Trophoblast cell (in vitro differentiated cells and primary cell): Measurements from ENCODE around the gene LALBA.

Experiments
- DNase-seq, 2 donors: peaks; one replicate each; pipeline ENCODE4 v3.0.0-alpha.2; 2016
- H2AFZ ChIP-seq: 2 replicates; pipeline ENCODE4 v1.6.1; 2013; ENCODE audit warnings: low read length, moderate library complexity, mild to moderate bottlenecking; ENCODE audit not compliant: insufficient read depth, poor library complexity
- H2AK5ac ChIP-seq: 2 replicates; pipeline ENCODE4 v1.6.1; 2013; ENCODE audit warnings: mild to moderate bottlenecking, low read length
- H2BK120ac ChIP-seq: 2 replicates; pipeline ENCODE4 v1.6.1; 2013; ENCODE audit warnings: low read length, mild to moderate bottlenecking, moderate library complexity; ENCODE audit not compliant: insufficient read depth, poor library complexity
- H2BK12ac ChIP-seq: 2 replicates; pipeline ENCODE4 v1.6.1; 2013; ENCODE audit warnings: mild to moderate bottlenecking, low read length, moderate library complexity
- H2BK5ac ChIP-seq: 2 replicates; pipeline ENCODE4 v1.6.1; 2013; ENCODE audit warnings: low read length, low read depth, moderate library complexity, mild to moderate bottlenecking; ENCODE audit not compliant: poor library complexity
- H3K14ac ChIP-seq: 2 replicates; pipeline ENCODE4 v1.6.1; 2013; ENCODE audit warnings: mild to moderate bottlenecking, low read length
- H3K18ac ChIP-seq: 2 replicates; pipeline ENCODE4 v1.6.1; 2013; ENCODE audit warnings: mild to moderate bottlenecking, low read length
- H3K23ac ChIP-seq: 2 replicates; pipeline ENCODE4 v1.6.1; 2013; ENCODE audit warnings: low read length
- H3K27ac ChIP-seq: 2 replicates; pipeline ENCODE4 v1.5.1; 2013; ENCODE audit warnings: low read depth, mild to moderate bottlenecking, inconsistent platforms, low read length, moderate library complexity
- H3K27me3 ChIP-seq: 2 replicates; pipeline ENCODE4 v1.6.1; 2013; ENCODE audit warnings: inconsistent platforms, mild to moderate bottlenecking, low read length, moderate library complexity; ENCODE audit not compliant: insufficient read depth
- H3K36me3 ChIP-seq, 2 experiments: 1 replicate in 1 of 2; 2 replicates in 1 of 2; pipeline ENCODE4 v1.6.1; 2013; ENCODE audit warnings: low read length in 2 of 2, mild to moderate bottlenecking in 2 of 2, moderate library complexity in 1 of 2; ENCODE audit not compliant: insufficient read depth in 2 of 2, control insufficient read depth in 1 of 2
- H3K4ac ChIP-seq: 2 replicates; pipeline ENCODE4 v1.6.1; 2013; ENCODE audit warnings: low read depth, mild to moderate bottlenecking, low read length, moderate library complexity
- H3K4me1 ChIP-seq, 2 experiments: 1 replicate in 1 of 2; 2 replicates in 1 of 2; pipeline ENCODE4 v1.6.1; 2013; ENCODE audit warnings: low read length in 2 of 2, mild to moderate bottlenecking in 2 of 2, moderate library complexity in 1 of 2; ENCODE audit not compliant: insufficient read depth in 2 of 2, control insufficient read depth in 1 of 2
- H3K4me2 ChIP-seq: 2 replicates; pipeline ENCODE4 v1.6.1; 2013; ENCODE audit warnings: inconsistent platforms, mild to moderate bottlenecking, low read length, moderate library complexity
- H3K4me3 ChIP-seq: 2 replicates; pipeline ENCODE4 v1.5.1; 2013; ENCODE audit warnings: mild to moderate bottlenecking, low read depth, low read length, inconsistent platforms
- H3K79me1 ChIP-seq: one replicate; pipeline ENCODE4 v1.6.1; 2013; ENCODE audit warnings: low read length
- H3K79me2 ChIP-seq: 2 replicates; pipeline ENCODE4 v1.6.1; 2013; ENCODE audit warnings: low read length, mild to moderate bottlenecking; ENCODE audit not compliant: control insufficient read depth, insufficient read depth, poor library complexity
- H3K9ac ChIP-seq: 2 replicates; pipeline ENCODE4 v1.6.1; 2013; ENCODE audit warnings: mild to moderate bottlenecking, low read length
- H3K9me3 ChIP-seq: 2 replicates; pipeline ENCODE4 v1.6.1; 2013; ENCODE audit warnings: low read depth, mild to moderate bottlenecking, control low read depth, inconsistent platforms, low read length; ENCODE audit not compliant: insufficient read depth
- H4K12ac ChIP-seq: 2 replicates; pipeline ENCODE4 v1.6.1; 2013; ENCODE audit warnings: low read depth, mild to moderate bottlenecking, low read length, moderate library complexity
- H4K8ac ChIP-seq: 2 replicates; pipeline ENCODE4 v1.6.1; 2013; ENCODE audit warnings: low read depth, mild to moderate bottlenecking, low read length, moderate library complexity
- H4K91ac ChIP-seq: one replicate; pipeline ENCODE4 v1.6.1; 2013; ENCODE audit warnings: low read depth, mild to moderate bottlenecking, low read length, moderate library complexity
- WGBS: extraction: QIAGEN DNeasy Blood & Tissue Kit; methylation state at CpG from one replicate; pipeline ENCODE4 v1.1.7; 2013; ENCODE audit warnings: missing lambda C conversion rate; ENCODE audit not compliant: insufficient read length, insufficient coverage; ENCODE audit errors: extremely low coverage; 5-methylcytosine and 5-hydroxymethylcytosine counted together

The LALBA gene

DNA sequence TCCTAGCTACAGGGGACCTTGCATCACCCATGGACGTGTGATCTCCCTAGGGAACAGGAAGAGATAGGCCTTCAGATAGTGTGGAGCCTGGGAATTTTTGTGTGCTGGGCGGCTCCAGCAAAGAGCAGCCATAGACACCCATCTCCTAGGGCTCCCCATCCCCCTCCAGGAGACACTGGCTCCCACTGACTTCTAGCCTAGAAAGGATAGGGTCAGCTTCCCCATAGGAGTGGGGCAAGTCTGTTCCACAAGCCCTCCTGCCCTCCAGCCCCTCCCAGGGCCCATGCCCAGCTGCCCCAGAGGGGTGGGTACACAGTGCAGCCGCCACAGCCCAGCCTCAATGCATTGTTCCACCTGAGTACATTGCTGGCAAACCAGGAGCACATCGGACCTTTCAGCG lies 16.5 kb upstream of the LALBA start:
- no CpG with 5 or more reads among the region's 5 CpGs for WGBS
- no peak overlapping the region for H2BK5ac ChIP-seq
- DNase-seq = no peak

DNA sequence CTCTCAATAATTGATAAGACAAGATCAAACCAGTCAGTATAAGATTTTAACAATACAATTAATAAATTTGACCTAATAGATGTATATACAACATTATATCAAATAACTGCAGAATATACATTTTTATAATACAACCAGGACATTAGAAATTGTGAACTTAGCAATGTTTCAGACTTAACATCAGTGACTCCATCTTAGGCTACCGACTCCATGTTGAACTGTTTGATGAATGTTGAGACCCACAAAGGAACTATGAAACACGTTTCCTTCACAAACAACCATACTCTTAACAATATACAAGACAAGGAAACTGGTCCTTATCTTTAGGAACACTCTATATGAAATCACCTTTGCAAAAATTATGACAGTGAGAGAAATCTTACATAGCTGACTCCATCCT lies 13.9 kb upstream of the LALBA start:
- Histone ChIP-seq H2BK5ac (no peak overlapping the region), H2BK120ac (no peak overlapping the region), H3K4me3 (no peak overlapping the region), H3K9me3 (peaks cover 3% of the 10 kb centered on the region), H3K79me2 (no peaks in the 10 kb centered on the region), H3K4me2 (no peak overlapping the region), H2AK5ac (no peak overlapping the region), H3K9ac (no peak overlapping the region), H3K79me1 (no peaks in the 10 kb centered on the region), H4K8ac (no peak overlapping the region), H3K14ac (no peak overlapping the region), H2BK12ac (no peak overlapping the region), H3K27me3 (no peaks in the 10 kb centered on the region), H3K18ac (no peak overlapping the region), H3K27ac (no peak overlapping the region), H3K4ac (no peak overlapping the region), H3K4me1 (no peaks in the 10 kb centered on the region), H4K12ac (no peak overlapping the region), H3K36me3 (no peaks in the 10 kb centered on the region), H2AFZ (no peak overlapping the region), H3K23ac (no peak overlapping the region), H4K91ac (no peak overlapping the region)
- DNase-seq = no peak
- WGBS = no CpG with 5 or more reads among the region's 2 CpGs

More for the DNA sequence above, 16.5 kb upstream of the LALBA start:
- no peak overlapping the region for H2AFZ ChIP-seq
- H4K12ac ChIP-seq = no peak overlapping the region
- H3K36me3 ChIP-seq = no peaks in the 10 kb centered on the region
- no peak overlapping the region for H4K91ac ChIP-seq
- no peak overlapping the region for H3K23ac ChIP-seq
- no peak overlapping the region for H3K4me2 ChIP-seq
- no peaks in the 10 kb centered on the region for H3K79me1 ChIP-seq
- no peak overlapping the region for H3K27ac ChIP-seq
- no peak overlapping the region for H2BK120ac ChIP-seq
- H3K9ac ChIP-seq = no peak overlapping the region
- H3K4ac ChIP-seq = no peak overlapping the region
- no peak overlapping the region for H3K4me3 ChIP-seq
- no peaks in the 10 kb centered on the region for H3K27me3 ChIP-seq
- no peak overlapping the region for H2AK5ac ChIP-seq
- H3K14ac ChIP-seq = no peak overlapping the region
- H3K18ac ChIP-seq = no peak overlapping the region
- H3K4me1 ChIP-seq = no peaks in the 10 kb centered on the region
- H4K8ac ChIP-seq = no peak overlapping the region
- no peaks in the 10 kb centered on the region for H3K79me2 ChIP-seq
- no peak overlapping the region for H2BK12ac ChIP-seq
- H3K9me3 ChIP-seq = peaks cover 3% of the 10 kb centered on the region

DNA sequence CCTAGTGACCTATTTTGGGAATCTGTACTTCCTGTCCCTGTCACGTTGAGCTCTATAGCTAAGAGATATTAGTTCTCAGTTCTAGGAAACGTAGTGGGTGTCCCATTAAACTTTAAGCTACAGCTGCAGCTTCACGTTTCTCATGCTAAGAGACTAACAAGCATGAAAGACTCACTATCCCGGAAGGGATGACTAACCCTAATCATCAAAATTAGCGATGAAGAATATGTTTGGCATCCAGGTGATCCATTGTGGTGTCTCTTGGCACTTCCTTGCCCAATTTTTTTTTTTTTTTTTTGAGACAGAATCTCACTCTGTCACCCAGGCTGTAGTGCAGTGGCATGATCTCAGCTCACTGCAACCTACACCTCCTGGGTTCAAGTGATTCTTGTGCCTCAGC lies 11.0 kb upstream of the LALBA start:
- H3K79me1 ChIP-seq = no peaks in the 10 kb centered on the region
- no peak overlapping the region for H4K12ac ChIP-seq
- no peaks in the 10 kb centered on the region for H3K4me1 ChIP-seq

DNA sequence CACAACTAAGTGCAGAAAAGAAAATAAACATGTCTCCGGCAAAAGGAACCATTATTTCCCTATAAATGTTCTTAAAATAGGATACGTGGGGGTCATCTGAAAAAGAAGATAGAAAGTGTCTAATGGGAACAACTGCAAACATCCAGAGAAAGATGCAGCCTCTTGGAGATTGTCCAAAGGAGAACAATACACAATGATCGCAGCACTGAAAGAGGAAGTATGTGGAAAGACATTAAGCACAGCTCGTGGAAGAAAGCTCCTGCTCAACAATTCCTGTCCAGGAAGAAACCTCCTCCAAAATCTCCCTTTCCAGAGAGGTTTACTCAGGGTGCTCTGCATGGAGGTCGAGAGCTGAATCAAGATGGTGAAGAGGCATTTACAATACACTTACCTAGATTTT lies 2.5 kb upstream of the LALBA start:
- H2AK5ac ChIP-seq = no peak overlapping the region
- H4K12ac ChIP-seq = no peak overlapping the region
- H3K14ac ChIP-seq = no peak overlapping the region
- H3K9ac ChIP-seq = no peak overlapping the region
- no peak overlapping the region for H3K4ac ChIP-seq
- H2BK120ac ChIP-seq = no peak overlapping the region
- no peak overlapping the region for H2BK12ac ChIP-seq
- H3K27ac ChIP-seq = no peak overlapping the region
- no peak overlapping the region for H3K18ac ChIP-seq
- H3K36me3 ChIP-seq = no peaks in the 10 kb centered on the region
- no CpG with 5 or more reads among the region's 5 CpGs for WGBS
- H3K4me1 ChIP-seq = no peaks in the 10 kb centered on the region
- H3K23ac ChIP-seq = no peak overlapping the region
- no peaks in the 10 kb centered on the region for H3K79me2 ChIP-seq
- H2BK5ac ChIP-seq = no peak overlapping the region
- H3K9me3 ChIP-seq = no peaks in the 10 kb centered on the region
- H2AFZ ChIP-seq = no peak overlapping the region
- no peaks in the 10 kb centered on the region for H3K27me3 ChIP-seq
- H4K8ac ChIP-seq = no peak overlapping the region
- H4K91ac ChIP-seq = no peak overlapping the region
- no peak for DNase-seq
- H3K4me3 ChIP-seq = no peak overlapping the region
- no peak overlapping the region for H3K4me2 ChIP-seq
- H3K79me1 ChIP-seq = no peaks in the 10 kb centered on the region

More for the DNA sequence above, 11.0 kb upstream of the LALBA start:
- H2BK120ac ChIP-seq = no peak overlapping the region
- H3K27ac ChIP-seq = no peak overlapping the region
- H3K36me3 ChIP-seq = no peaks in the 10 kb centered on the region
- no peaks in the 10 kb centered on the region for H3K79me2 ChIP-seq
- DNase-seq = peak in 1 of 2 donors; percentile 13
- no peak overlapping the region for H3K4me2 ChIP-seq
- no peak overlapping the region for H2AFZ ChIP-seq
- H2BK5ac ChIP-seq = no peak overlapping the region
- H2BK12ac ChIP-seq = no peak overlapping the region
- no peak overlapping the region for H3K23ac ChIP-seq
- no peak overlapping the region for H2AK5ac ChIP-seq
- no peak overlapping the region for H4K8ac ChIP-seq
- H3K4me3 ChIP-seq = no peak overlapping the region
- no CpG with 5 or more reads among the region's 5 CpGs for WGBS
- H3K14ac ChIP-seq = no peak overlapping the region
- H4K91ac ChIP-seq = no peak overlapping the region
- no peak overlapping the region for H3K4ac ChIP-seq
- H3K18ac ChIP-seq = no peak overlapping the region
- no peaks in the 10 kb centered on the region for H3K27me3 ChIP-seq
- H3K9ac ChIP-seq = no peak overlapping the region
- no peaks in the 10 kb centered on the region for H3K9me3 ChIP-seq
